Esophagus squamous epithelium (tissue), 5 donors: ENCODE data around the gene RERG. TPM values are rescaled to one million over a fixed set of nuclear protein-coding genes. Genes with fewer than 3 reads are reported as not detected.
A peak's percentile ranks its signal among the peaks of the same experiment; 100 is the strongest.

Source experiments
- DNase-seq: peaks from one replicate; lab custom pipeline; 2025; lab: John Stamatoyannopoulos, UW
- H3K27ac ChIP-seq, 4 donors: fragments of 200-600 bp; sonication (generic); one replicate each; pipeline ENCODE4 v1.5.1; 2016 to 2019; ENCODE audit warnings: mild to moderate bottlenecking in 1 of 4
- H3K27me3 ChIP-seq, 4 donors: fragments of 200-600 bp; sonication (generic); 1 replicate in 3 of 4; 2 replicates in 1 of 4; pipeline versions ENCODE4 v1.5.1 to v1.6.0; 2017 to 2021; ENCODE audit warnings: antibody characterized with exemption in 1 of 4
- H3K36me3 ChIP-seq, 3 donors: fragments of 200-600 bp; sonication (generic); one replicate each; pipeline ENCODE4 v1.5.1; 2016 to 2019
- H3K4me1 ChIP-seq, 3 donors: fragments of 200-600 bp; sonication (generic); one replicate each; pipeline ENCODE4 v1.5.1; 2017 to 2019
- H3K4me3 ChIP-seq, 4 donors: fragments of 200-600 bp; sonication (generic); 1 replicate in 3 of 4; 2 replicates in 1 of 4; pipeline ENCODE4 v1.5.1; 2016 to 2019; ENCODE audit warnings: mild to moderate bottlenecking in 2 of 4, moderate library complexity in 1 of 4
- H3K9me3 ChIP-seq, 3 donors: fragments of 200-600 bp; sonication (generic); one replicate each; pipeline ENCODE4 v1.5.1; 2016 to 2019
- CTCF ChIP-seq, 6 experiments: fragments of 450-650 bp in 4 of 6; fragments of 200-600 bp in 2 of 6; sonication (generic) in 2 of 6; IDR thresholded peaks; one replicate each; pipeline ENCODE4 v1.5.1; 2016 to 2019; ENCODE audit warnings: antibody characterized with exemption in 6 of 6, mild to moderate bottlenecking in 4 of 6, moderate library complexity in 4 of 6
- POLR2A ChIP-seq, 4 donors: fragments of 450-650 bp; IDR thresholded peaks; one replicate each; pipeline ENCODE4 v1.6.1; 2017; ENCODE audit warnings: antibody characterized with exemption in 4 of 4, mild to moderate bottlenecking in 4 of 4, moderate library complexity in 3 of 4
- WGBS, 2 donors: methylation state at CpG; one replicate each; pipeline ENCODE4 v1.1.5; 2018; 5-methylcytosine and 5-hydroxymethylcytosine counted together
- intact Hi-C: fragments of 100-400 bp; cut with DNase I; formaldehyde crosslinking; loops from one replicate; pipeline ENCODE4 v1.15.0; 2022
- total RNA-seq, 4 donors: library from RNA; depleted of rRNA; stranded (reverse); fragments of >200 nt; gene quantifications; one replicate each; pipeline ENCODE4 v1.1.0, GENCODE V29; 2016
- donor health status: DM: yes; HTN: yes; CAD: no.

The RERG gene
- total RNA-seq, 4 donors from 2014 or later: 1.4 to 15.1 (median 7.0) TPM

GRCh38 chr12:15205341-15206010 is 15.7 kb downstream of the RERG start:
- no peak for TF ChIP-seq CTCF (IDR thresholded peaks at IDR 0.05)
- TF ChIP-seq POLR2A (IDR thresholded peaks at IDR 0.05): no peak
- H3K9me3 ChIP-seq: no peaks in the 10 kb centered on the region
- H3K27ac ChIP-seq: peak overlapping the region in 3 of 4 donors; percentile 62 to 67 (median 63)
- H3K27me3 ChIP-seq: no peaks in the 10 kb centered on the region
- DNase-seq: no peak
- H3K36me3 ChIP-seq: no peaks in the 10 kb centered on the region
- H3K4me1 ChIP-seq: peaks cover 0 to 56% (median 16%) of the 10 kb centered on the region in 3 donors
- H3K4me3 ChIP-seq: no peak overlapping the region
- intact Hi-C loops: no loop called here
- 66 to 73% methylated on average over 8 of the region's 8 CpGs for WGBS, 2 donors

GRCh38 chr12:15201456-15201855 is 19.8 kb downstream of the RERG start:
- TF ChIP-seq CTCF (IDR thresholded peaks at IDR 0.05) (no peak), POLR2A (IDR thresholded peaks at IDR 0.05) (no peak)
- Histone ChIP-seq H3K9me3 (no peaks in the 10 kb centered on the region), H3K4me3 (no peak overlapping the region), H3K27ac (peak overlapping the region in 3 of 4 donors; percentile 36 to 46 (median 43)), H3K27me3 (no peaks in the 10 kb centered on the region), H3K4me1 (peaks cover 0 to 34% (median under 1%) of the 10 kb centered on the region in 3 donors), H3K36me3 (no peaks in the 10 kb centered on the region)
- intact Hi-C loops: no loop called here
- DNase-seq: no peak

GRCh38 chr12:15201056-15201455 is 20.2 kb downstream of the RERG start:
- no peak for TF ChIP-seq CTCF (IDR thresholded peaks at IDR 0.05)
- TF ChIP-seq POLR2A (IDR thresholded peaks at IDR 0.05): no peak
- H3K36me3 ChIP-seq: no peaks in the 10 kb centered on the region

GRCh38 chr12:15200641-15201040 is 20.6 kb downstream of the RERG start:
- Histone ChIP-seq H3K27ac (peak overlapping the region in 3 of 4 donors; percentile 36 to 46 (median 43)), H3K36me3 (no peaks in the 10 kb centered on the region), H3K27me3 (no peaks in the 10 kb centered on the region), H3K4me1 (peaks cover 0 to 34% (median 4%) of the 10 kb centered on the region in 3 donors), H3K4me3 (no peak overlapping the region), H3K9me3 (no peaks in the 10 kb centered on the region)
- DNase-seq: no peak
- TF ChIP-seq POLR2A (IDR thresholded peaks at IDR 0.05) (no peak), CTCF (IDR thresholded peaks at IDR 0.05) (no peak)
- WGBS, 2 donors: 70 to 85% methylated on average over 2 of the region's 2 CpGs
- intact Hi-C loops: no loop called here

More at GRCh38 chr12:15201056-15201455, 20.2 kb downstream of the RERG start:
- no peaks in the 10 kb centered on the region for H3K9me3 ChIP-seq
- peaks cover 0 to 34% (median 0%) of the 10 kb centered on the region in 3 donors for H3K4me1 ChIP-seq
- intact Hi-C loops: no loop called here
- H3K27me3 ChIP-seq: no peaks in the 10 kb centered on the region
- WGBS, 2 donors: 63 to 79% methylated on average over 1 of the region's 1 CpG
- H3K27ac ChIP-seq: peak overlapping the region in 3 of 4 donors; percentile 36 to 46 (median 43)
- H3K4me3 ChIP-seq: no peak overlapping the region
- DNase-seq: no peak

- Histone ChIP-seq H3K4me3 (no peak overlapping the region), H3K9me3 (no peaks in the 10 kb centered on the region), H3K27me3 (no peaks in the 10 kb centered on the region), H3K27ac (peak overlapping the region in 2 of 4 donors; percentile 6 to 43), H3K4me1 (peaks cover 0 to 35% (median 8%) of the 10 kb centered on the region in 3 donors), H3K36me3 (no peaks in the 10 kb centered on the region)
- 43 to 45% methylated on average over 2 of the region's 2 CpGs for WGBS, 2 donors
- intact Hi-C loops: no loop called here
- DNase-seq: no peak
- TF ChIP-seq POLR2A (IDR thresholded peaks at IDR 0.05) (no peak), CTCF (IDR thresholded peaks at IDR 0.05) (no peak)
Measured at GRCh38 chr12:15199930-15200329, 21.3 kb downstream of the RERG start.
